Karpas-422 (cell line): Measurements from ENCODE around the gene POLK. TPM values are rescaled to one million over a fixed set of nuclear protein-coding genes. Genes with fewer than 3 reads are reported as not detected.

Experiments
- DNase-seq: peaks from one replicate; pipeline ENCODE4 v3.0.0-alpha.2; 2015
- H2AFZ ChIP-seq: fragments of 200-600 bp; sonication (generic); 2 replicates; pipeline ENCODE4 v1.6.1; 2014; ENCODE audit warnings: antibody characterized with exemption, low read length, mixed read lengths
- H3K27ac ChIP-seq: fragments of 200-600 bp; sonication (generic); 2 replicates; pipeline ENCODE4 v1.5.1; 2014; ENCODE audit warnings: mild to moderate bottlenecking, low read length, moderate library complexity
- H3K27me3 ChIP-seq: fragments of 200-600 bp; sonication (generic); 2 replicates; pipeline ENCODE4 v1.6.1; 2014; ENCODE audit warnings: low read length, mixed read lengths
- H3K36me3 ChIP-seq: fragments of 200-600 bp; sonication (generic); 2 replicates; pipeline ENCODE4 v1.6.1; 2014; ENCODE audit warnings: low read length, mixed read lengths; ENCODE audit not compliant: insufficient read depth
- H3K4me1 ChIP-seq: fragments of 200-600 bp; sonication (generic); 2 replicates; pipeline ENCODE4 v1.6.1; 2014; ENCODE audit warnings: mild to moderate bottlenecking, low read length, mixed read lengths
- H3K4me2 ChIP-seq: fragments of 200-600 bp; sonication (generic); 2 replicates; pipeline ENCODE4 v1.6.1; 2014; ENCODE audit warnings: low read length, low read depth, mild to moderate bottlenecking; ENCODE audit not compliant: poor library complexity, severe bottlenecking
- H3K4me3 ChIP-seq: fragments of 200-600 bp; sonication (generic); 2 replicates; pipeline ENCODE4 v1.5.1; 2014; ENCODE audit warnings: mild to moderate bottlenecking, antibody characterized with exemption, low read length, mixed read lengths
- H3K79me2 ChIP-seq: fragments of 200-600 bp; sonication (generic); 2 replicates; pipeline ENCODE4 v1.6.1; 2014; ENCODE audit warnings: mild to moderate bottlenecking, low read length, mixed read lengths
- H3K9ac ChIP-seq: fragments of 200-600 bp; sonication (generic); 2 replicates; pipeline ENCODE4 v1.6.0; 2014; ENCODE audit warnings: low read length
- H3K9me2 ChIP-seq: fragments of 200-600 bp; sonication (generic), shearing (Covaris generic); replicated peaks from 2 replicates; pipeline ENCODE4 v1.6.0; 2014; ENCODE audit warnings: mild to moderate bottlenecking, low read length, moderate library complexity; ENCODE audit not compliant: insufficient read depth
- H3K9me3 ChIP-seq: fragments of 300-700, 200-600 bp; sonication (generic); 2 replicates; pipeline ENCODE4 v1.6.1; 2014; ENCODE audit warnings: low read length, mixed read lengths
- H4K20me1 ChIP-seq: fragments of 200-600 bp; sonication (generic); 2 replicates; pipeline ENCODE4 v1.6.1; 2014; ENCODE audit warnings: mild to moderate bottlenecking, antibody characterized with exemption, low read length, low read depth; ENCODE audit not compliant: insufficient read depth
- total RNA-seq: library from RNA; depleted of rRNA; stranded (reverse); fragments of >200 nt; shearing (Covaris generic); gene quantifications from 2 replicates; pipeline ENCODE4 v1.2.3, GENCODE V29; 2014; ENCODE audit warnings: low replicate concordance; rRNA removed

POLK gene
- total RNA-seq = 14.2 and 28.4 TPM in 2 replicates

GRCh38 chr5:75511435-75512382 lies at the start of gene POLK, which contains the start of gene CERT1:
POLK (plus strand) TSS chr5:75511891.
CERT1 (minus strand) TSS chr5:75511629; CDS start chr5:75511207, 422 bp downstream.
- Histone ChIP-seq H3K4me3 (peak within 1 kb of the TSS; percentile 92), H3K4me1 (peaks cover 50% of the 10 kb centered on the region)

DNA sequence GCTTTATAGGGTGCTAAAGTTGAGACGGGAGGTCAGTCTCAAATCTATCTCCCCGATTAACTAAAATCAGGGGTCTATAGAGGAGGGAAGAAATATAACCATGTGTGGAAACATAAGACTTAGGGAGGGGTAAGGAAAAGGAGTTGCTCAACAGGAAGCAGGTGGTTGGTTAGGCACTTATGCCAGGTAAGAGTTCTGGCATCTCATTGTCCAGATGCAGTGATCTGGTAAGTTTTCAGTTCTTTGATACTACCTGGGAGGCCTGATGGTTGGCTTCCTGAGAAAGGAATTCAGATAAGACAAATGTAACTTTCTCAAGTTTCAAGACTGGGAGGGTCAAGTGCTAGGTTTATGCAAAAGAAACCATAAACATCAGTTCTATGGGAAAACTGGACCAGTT lies 48.0 kb upstream of the POLK start:
- Histone ChIP-seq H3K9me2 (no peaks in the 10 kb centered on the region), H3K4me3 (no peak overlapping the region), H4K20me1 (no peaks in the 10 kb centered on the region), H3K36me3 (peaks cover 9% of the 10 kb centered on the region), H3K79me2 (peaks cover 98% of the 10 kb centered on the region), H3K9me3 (peaks cover 9% of the 10 kb centered on the region), H2AFZ (no peak overlapping the region), H3K27ac (no peak overlapping the region), H3K9ac (no peak overlapping the region), H3K4me1 (peaks cover 30% of the 10 kb centered on the region), H3K27me3 (no peaks in the 10 kb centered on the region), H3K4me2 (no peak overlapping the region)
- no peak for DNase-seq

More at GRCh38 chr5:75511435-75512382, at the start of gene POLK, which contains the start of gene CERT1:
- Histone ChIP-seq H2AFZ (peak within 1 kb of the TSS; percentile 42; the same call in 1 of the 2 replicates), H3K4me2 (peak within 1 kb of the TSS; percentile 86), H3K9me3 (no peaks in the 10 kb centered on the region), H3K27me3 (no peaks in the 10 kb centered on the region), H3K9ac (peak within 1 kb of the TSS; percentile 91), H3K27ac (peak within 1 kb of the TSS; percentile 75), H4K20me1 (no peaks in the 10 kb centered on the region), H3K79me2 (peaks cover 93% of the 10 kb centered on the region), H3K9me2 (no peaks in the 10 kb centered on the region), H3K36me3 (peaks cover 10% of the 10 kb centered on the region; the same call in 1 of the 2 replicates)
- peak; percentile 99 for DNase-seq

- Histone ChIP-seq H3K9me3 (peaks cover 20% of the 10 kb centered on the region), H3K27me3 (no peaks in the 10 kb centered on the region), H3K9ac (no peak overlapping the region), H3K4me3 (no peak overlapping the region), H3K27ac (no peak overlapping the region), H3K4me1 (peaks cover 26% of the 10 kb centered on the region), H3K4me2 (no peak overlapping the region), H3K79me2 (peaks cover 100% of the 10 kb centered on the region), H2AFZ (no peak overlapping the region), H4K20me1 (no peaks in the 10 kb centered on the region), H3K36me3 (peaks cover 13% of the 10 kb centered on the region), H3K9me2 (no peaks in the 10 kb centered on the region)
- no peak for DNase-seq
Measured at GRCh38 chr5:75465480-75465879, 46.2 kb upstream of the POLK start.

GRCh38 chr5:75466006-75466716 lies 45.5 kb upstream of the POLK start:
- Histone ChIP-seq H3K36me3 (peaks cover 16% of the 10 kb centered on the region), H3K9me2 (no peaks in the 10 kb centered on the region), H3K27me3 (no peaks in the 10 kb centered on the region), H4K20me1 (no peaks in the 10 kb centered on the region), H2AFZ (no peak overlapping the region), H3K4me2 (no peak overlapping the region), H3K9me3 (peaks cover 23% of the 10 kb centered on the region), H3K27ac (no peak overlapping the region), H3K79me2 (peaks cover 100% of the 10 kb centered on the region), H3K9ac (no peak overlapping the region), H3K4me3 (no peak overlapping the region), H3K4me1 (peaks cover 19% of the 10 kb centered on the region)
- no peak for DNase-seq

- H3K9me3 ChIP-seq = peaks cover 28% of the 10 kb centered on the region
- H3K79me2 ChIP-seq = peaks cover 100% of the 10 kb centered on the region
- no peak for DNase-seq
- H3K4me3 ChIP-seq = no peak overlapping the region
- no peak overlapping the region for H2AFZ ChIP-seq
- no peak overlapping the region for H3K4me2 ChIP-seq
- H3K9ac ChIP-seq = no peak overlapping the region
- H4K20me1 ChIP-seq = no peaks in the 10 kb centered on the region
- H3K4me1 ChIP-seq = peaks cover 5% of the 10 kb centered on the region; the same call in 1 of the 2 replicates
- peaks cover 16% of the 10 kb centered on the region for H3K36me3 ChIP-seq
- no peaks in the 10 kb centered on the region for H3K9me2 ChIP-seq
- H3K27ac ChIP-seq = no peak overlapping the region
- H3K27me3 ChIP-seq = no peaks in the 10 kb centered on the region
Measured at GRCh38 chr5:75468593-75468992, 43.1 kb upstream of the POLK start.

DNA sequence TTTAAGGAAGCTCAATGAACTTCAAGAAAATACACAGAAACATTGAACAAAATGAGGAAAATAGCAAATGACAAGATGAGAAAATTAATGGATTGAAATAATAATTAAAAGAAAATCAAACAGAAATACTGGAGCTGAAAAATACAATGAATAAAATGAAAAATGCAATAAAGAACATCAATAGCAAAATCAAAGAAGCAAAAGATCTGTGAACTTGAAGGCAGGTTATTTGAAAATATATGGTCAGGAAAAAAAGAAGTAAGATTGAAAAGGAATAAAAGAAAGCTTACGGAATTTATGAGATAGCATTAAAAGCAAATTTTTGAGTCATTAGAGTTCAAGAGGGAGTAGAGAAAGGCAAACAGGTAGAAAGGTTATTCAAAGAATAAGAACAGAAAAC lies 42.7 kb upstream of the POLK start:
- Histone ChIP-seq H3K79me2 (peaks cover 96% of the 10 kb centered on the region), H3K4me1 (peaks cover 2% of the 10 kb centered on the region; the same call in 1 of the 2 replicates)
- no peak for DNase-seq

DNA sequence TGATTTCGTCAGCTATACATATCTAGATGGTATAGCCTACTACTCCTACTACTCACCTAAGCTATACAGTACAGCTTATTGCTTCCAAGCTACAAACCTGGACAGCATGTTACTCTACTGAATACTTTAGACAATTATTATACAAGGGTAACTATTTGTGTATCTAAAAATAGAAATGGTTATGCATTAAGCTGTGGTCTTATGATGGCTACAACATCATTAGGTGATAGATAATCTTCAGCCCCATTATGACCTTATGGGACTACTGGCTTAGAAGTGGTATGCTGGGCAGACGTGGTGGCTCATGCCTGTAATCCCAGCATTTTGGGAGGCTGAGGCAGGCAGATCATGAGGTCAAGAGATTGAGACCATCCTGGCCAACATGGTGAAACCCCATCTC lies 40.5 kb upstream of the POLK start:
- Histone ChIP-seq H3K9ac (no peak overlapping the region), H3K4me3 (no peak overlapping the region), H3K9me3 (peaks cover 28% of the 10 kb centered on the region), H3K79me2 (peaks cover 95% of the 10 kb centered on the region), H3K9me2 (no peaks in the 10 kb centered on the region), H3K36me3 (peaks cover 16% of the 10 kb centered on the region), H3K27me3 (no peaks in the 10 kb centered on the region), H4K20me1 (no peaks in the 10 kb centered on the region), H3K4me1 (no peaks in the 10 kb centered on the region), H2AFZ (no peak overlapping the region), H3K4me2 (no peak overlapping the region), H3K27ac (no peak overlapping the region)
- DNase-seq = no peak

More for the DNA sequence above, 42.7 kb upstream of the POLK start:
- Histone ChIP-seq H3K4me3 (no peak overlapping the region), H3K27ac (no peak overlapping the region), H3K9me2 (no peaks in the 10 kb centered on the region), H3K9ac (no peak overlapping the region), H3K9me3 (peaks cover 28% of the 10 kb centered on the region), H3K27me3 (no peaks in the 10 kb centered on the region), H3K4me2 (no peak overlapping the region), H3K36me3 (peaks cover 16% of the 10 kb centered on the region), H2AFZ (no peak overlapping the region), H4K20me1 (no peaks in the 10 kb centered on the region)

GRCh38 chr5:75472973-75473372 lies 38.7 kb upstream of the POLK start:
- Histone ChIP-seq H3K79me2 (peaks cover 95% of the 10 kb centered on the region), H3K4me1 (no peaks in the 10 kb centered on the region), H3K27ac (no peak overlapping the region), H3K27me3 (no peaks in the 10 kb centered on the region), H3K9me3 (peaks cover 27% of the 10 kb centered on the region), H3K9ac (no peak overlapping the region), H4K20me1 (no peaks in the 10 kb centered on the region), H3K4me3 (no peak overlapping the region), H2AFZ (no peak overlapping the region), H3K4me2 (no peak overlapping the region), H3K36me3 (peaks cover 16% of the 10 kb centered on the region), H3K9me2 (no peaks in the 10 kb centered on the region)
- no peak for DNase-seq
